ENCODE results near the gene SWAP70. TPM values are rescaled to one million over a fixed set of nuclear protein-coding genes. Genes with fewer than 3 reads are reported as not detected.

Gene SWAP70
- total RNA-seq, 1 donor from 2014 or later: 81.9 TPM

Other genes starting within 250 kb of the SWAP70 start
- 38.2 TPM for gene ZNF143, start 203.1 kb upstream of the SWAP70 start, total RNA-seq
- gene WEE1, start 90.4 kb upstream of the SWAP70 start, total RNA-seq: 17.5 TPM